ENCODE data around the gene TMEM106C. TPM values are rescaled to one million over a fixed set of nuclear protein-coding genes. Genes with fewer than 3 reads are reported as not detected.

Gene TMEM106C
- total RNA-seq, 6 experiments from 2014 or later = 87.8 to 123 (median 107) TPM

DNA sequence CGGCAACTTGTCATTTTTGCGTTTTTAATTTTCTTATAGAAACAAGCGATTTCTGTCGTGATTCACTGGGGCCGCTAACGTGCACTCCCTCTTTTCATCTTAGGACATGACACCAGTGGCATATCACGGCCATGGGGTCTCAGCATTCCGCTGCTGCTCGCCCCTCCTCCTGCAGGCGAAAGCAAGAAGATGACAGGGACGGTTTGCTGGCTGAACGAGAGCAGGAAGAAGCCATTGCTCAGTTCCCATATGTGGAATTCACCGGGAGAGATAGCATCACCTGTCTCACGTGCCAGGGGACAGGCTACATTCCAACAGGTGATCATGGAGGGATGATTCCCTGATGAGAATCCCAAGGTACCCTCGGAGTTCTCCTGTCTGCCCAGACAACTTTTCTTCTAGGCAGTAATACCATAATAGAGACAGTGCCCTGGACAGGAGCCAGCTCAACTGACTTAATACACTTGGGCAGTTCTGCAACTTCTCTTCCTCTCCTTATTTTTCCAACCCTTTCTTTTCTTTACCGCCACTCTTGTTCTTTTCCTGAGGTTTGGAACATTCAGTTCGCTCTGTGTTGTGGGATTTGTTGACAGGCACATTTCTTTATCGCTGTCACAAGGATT lies 821 bp downstream of the TMEM106C start:
- Mint-ChIP-seq H3K4me3 (peak overlapping the region; percentile 100), H3K36me3 (ENCODE audit: low read depth) (peaks cover 17% of the 10 kb centered on the region), H3K4me1 (ENCODE audit: low read depth) (peaks cover 59% of the 10 kb centered on the region), H3K27ac (no peak overlapping the region; the same call in 1 of the 2 replicates), H3K9me3 (no peaks in the 10 kb centered on the region), H3K27me3 (ENCODE audit: insufficient read depth) (peaks cover 8% of the 10 kb centered on the region)
- DNase-seq = no peak
- TF ChIP-seq, protein P1, sequence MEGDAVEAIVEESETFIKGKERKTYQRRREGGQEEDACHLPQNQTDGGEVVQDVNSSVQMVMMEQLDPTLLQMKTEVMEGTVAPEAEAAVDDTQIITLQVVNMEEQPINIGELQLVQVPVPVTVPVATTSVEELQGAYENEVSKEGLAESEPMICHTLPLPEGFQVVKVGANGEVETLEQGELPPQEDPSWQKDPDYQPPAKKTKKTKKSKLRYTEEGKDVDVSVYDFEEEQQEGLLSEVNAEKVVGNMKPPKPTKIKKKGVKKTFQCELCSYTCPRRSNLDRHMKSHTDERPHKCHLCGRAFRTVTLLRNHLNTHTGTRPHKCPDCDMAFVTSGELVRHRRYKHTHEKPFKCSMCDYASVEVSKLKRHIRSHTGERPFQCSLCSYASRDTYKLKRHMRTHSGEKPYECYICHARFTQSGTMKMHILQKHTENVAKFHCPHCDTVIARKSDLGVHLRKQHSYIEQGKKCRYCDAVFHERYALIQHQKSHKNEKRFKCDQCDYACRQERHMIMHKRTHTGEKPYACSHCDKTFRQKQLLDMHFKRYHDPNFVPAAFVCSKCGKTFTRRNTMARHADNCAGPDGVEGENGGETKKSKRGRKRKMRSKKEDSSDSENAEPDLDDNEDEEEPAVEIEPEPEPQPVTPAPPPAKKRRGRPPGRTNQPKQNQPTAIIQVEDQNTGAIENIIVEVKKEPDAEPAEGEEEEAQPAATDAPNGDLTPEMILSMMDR (IDR thresholded peaks at IDR 0.05) = no peak

DNA sequence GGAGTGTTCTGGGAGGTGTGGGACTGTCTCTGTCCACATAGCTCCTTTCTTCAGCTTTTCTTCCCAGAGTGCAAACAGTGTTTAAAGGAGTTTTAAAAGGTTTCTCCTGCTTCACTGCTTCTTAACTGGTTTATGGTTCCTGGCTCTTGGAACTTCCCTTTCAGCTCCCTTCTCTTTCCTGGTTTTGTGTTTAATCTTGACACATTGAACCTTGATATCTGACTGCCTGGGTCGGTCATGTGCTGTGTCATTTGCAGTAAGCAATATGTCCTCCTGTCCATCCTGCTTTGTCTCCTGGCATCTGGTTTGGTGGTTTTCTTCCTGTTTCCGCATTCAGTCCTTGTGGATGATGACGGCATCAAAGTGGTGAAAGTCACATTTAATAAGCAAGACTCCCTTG lies 2.2 kb downstream of the TMEM106C start:
- TF ChIP-seq, protein P1 (IDR thresholded peaks at IDR 0.05) = no peak
- Mint-ChIP-seq H3K27ac (no peak overlapping the region), H3K4me1 (ENCODE audit: low read depth) (peaks cover 59% of the 10 kb centered on the region), H3K36me3 (ENCODE audit: low read depth) (peaks cover 17% of the 10 kb centered on the region), H3K27me3 (ENCODE audit: insufficient read depth) (peaks cover 5% of the 10 kb centered on the region; the same call in 1 of the 2 replicates), H3K4me3 (no peak overlapping the region), H3K9me3 (no peaks in the 10 kb centered on the region)
- DNase-seq = no peak

DNA sequence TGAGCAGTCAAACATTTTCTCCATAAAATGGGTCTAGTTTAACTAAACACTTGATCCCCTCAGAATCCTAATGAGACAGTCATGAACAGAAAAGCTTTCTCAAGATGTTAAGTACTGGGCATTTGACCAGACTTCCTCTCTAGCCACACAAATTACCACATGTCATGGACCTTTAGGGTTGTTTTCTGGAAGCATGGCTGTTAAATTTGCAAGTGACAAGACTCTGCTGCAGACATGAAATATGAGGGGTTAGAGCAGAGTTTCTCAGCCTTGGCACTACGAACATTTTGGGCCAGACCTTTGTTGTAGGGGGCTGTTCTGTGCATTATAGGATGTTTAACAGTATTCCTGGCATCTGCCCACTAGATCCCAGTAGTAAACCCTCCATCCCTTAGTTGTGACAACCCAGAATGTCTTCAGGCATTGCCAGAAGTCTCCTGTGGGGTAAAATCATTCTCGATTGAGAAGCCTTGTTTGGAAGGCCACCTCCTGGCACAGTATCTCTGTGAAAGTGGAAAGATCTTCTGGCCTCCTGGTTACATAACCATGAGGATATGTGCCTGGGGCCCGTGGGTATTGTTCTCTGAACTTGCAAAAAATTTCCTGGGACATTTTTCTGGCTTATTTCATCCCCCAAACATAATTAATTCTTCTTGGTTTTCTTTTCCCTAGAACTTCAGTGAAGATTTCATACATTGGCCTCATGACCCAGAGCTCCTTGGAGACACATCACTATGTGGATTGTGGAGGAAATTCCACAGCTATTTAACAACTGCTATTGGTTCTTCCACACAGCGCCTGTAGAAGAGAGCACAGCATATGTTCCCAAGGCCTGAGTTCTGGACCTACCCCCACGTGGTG lies 4.3 kb downstream of the TMEM106C start:
- H3K27ac Mint-ChIP-seq = peak overlapping the region; percentile 31
- TF ChIP-seq, protein P1 (IDR thresholded peaks at IDR 0.05) = no peak
- no peaks in the 10 kb centered on the region; the same call in 1 of the 2 replicates for H3K27me3 Mint-ChIP-seq (ENCODE audit: insufficient read depth)
- no peak overlapping the region; the same call in 1 of the 2 replicates for H3K4me3 Mint-ChIP-seq
- peaks cover 17% of the 10 kb centered on the region for H3K36me3 Mint-ChIP-seq (ENCODE audit: low read depth)
- H3K9me3 Mint-ChIP-seq = no peaks in the 10 kb centered on the region
- H3K4me1 Mint-ChIP-seq (ENCODE audit: low read depth) = peaks cover 55% of the 10 kb centered on the region
- peak; percentile 58 for DNase-seq

DNA sequence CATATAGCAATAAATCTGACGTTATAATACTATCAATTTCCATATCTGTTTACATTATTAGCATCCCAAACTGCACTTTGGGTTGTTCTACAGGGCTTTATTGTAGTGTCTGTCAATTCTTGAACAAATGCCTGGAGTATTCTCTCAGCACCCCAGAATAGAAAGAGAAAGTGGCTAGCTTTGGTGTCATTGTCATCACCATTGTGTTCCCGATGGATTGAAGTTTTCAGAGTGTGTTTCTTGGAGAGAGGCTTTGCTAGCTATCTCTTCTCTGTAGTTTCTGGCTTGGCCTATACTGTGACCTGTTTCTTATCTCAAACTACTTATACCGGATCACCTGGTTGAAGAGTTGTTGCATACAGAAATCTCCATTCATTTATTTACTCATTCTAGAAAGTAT lies 6.4 kb downstream of the TMEM106C start:
- Mint-ChIP-seq H3K4me3 (no peak overlapping the region), H3K4me1 (ENCODE audit: low read depth) (peaks cover 35% of the 10 kb centered on the region), H3K27ac (no peak overlapping the region), H3K9me3 (no peaks in the 10 kb centered on the region), H3K27me3 (ENCODE audit: insufficient read depth) (peaks cover 7% of the 10 kb centered on the region), H3K36me3 (ENCODE audit: low read depth) (peaks cover 17% of the 10 kb centered on the region)
- TF ChIP-seq, protein P1 (IDR thresholded peaks at IDR 0.05) = no peak
- DNase-seq = no peak

DNA sequence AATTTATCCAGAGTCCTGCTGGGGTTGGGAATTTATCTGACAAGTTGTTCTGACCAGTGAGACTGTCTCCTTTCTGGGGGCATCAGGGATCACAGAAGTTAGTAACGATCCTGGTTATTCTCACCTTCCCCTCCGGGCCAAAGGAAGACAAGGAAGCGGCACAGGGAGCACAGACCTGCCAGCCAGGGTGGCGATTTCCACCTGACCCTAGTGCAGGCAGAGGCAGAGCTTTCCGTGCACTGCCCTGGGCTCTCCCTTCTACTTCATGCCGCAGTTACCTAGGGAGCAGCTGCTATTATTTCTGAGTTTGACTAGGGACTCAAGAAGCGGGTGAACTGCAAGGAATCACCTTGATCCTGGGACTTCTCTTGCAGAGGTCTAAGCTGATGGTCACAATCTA lies 7.4 kb downstream of the TMEM106C start:
- no peak overlapping the region for H3K27ac Mint-ChIP-seq
- peaks cover 26% of the 10 kb centered on the region for H3K4me1 Mint-ChIP-seq (ENCODE audit: low read depth)
- TF ChIP-seq, protein P1 (IDR thresholded peaks at IDR 0.05) = no peak
- no peaks in the 10 kb centered on the region for H3K9me3 Mint-ChIP-seq
- H3K27me3 Mint-ChIP-seq (ENCODE audit: insufficient read depth) = peaks cover 8% of the 10 kb centered on the region
- H3K36me3 Mint-ChIP-seq (ENCODE audit: low read depth) = peaks cover 15% of the 10 kb centered on the region
- no peak overlapping the region for H3K4me3 Mint-ChIP-seq
- no peak for DNase-seq

Measured in HFFc6 (cell line).